GM18951 (cell line): ENCODE results near the gene KLRK1.
"Not testable (repeated sequence)": the region's sequence is repeated elsewhere in the genome, so short reads cannot be mapped to it uniquely, and the experiment has no call there.

Experiments
- POLR2A ChIP-seq: IDR thresholded peaks from 4 replicates; pipeline ENCODE4 v1.6.1; 2011; ENCODE audit warnings: mild to moderate bottlenecking; ENCODE audit not compliant: insufficient read length, insufficient read depth; ENCODE audit errors: extremely low read depth
- in situ Hi-C: fragments of 300-500 bp; cut with MboI; formaldehyde crosslinking; loops from one replicate; pipeline ENCODE4 v1.12.0; 2022; ENCODE audit warnings: low sequenced_read_pairs, mixed read lengths, inconsistent platforms; ENCODE audit not compliant: unreplicated experiment

KLRK1 gene

GRCh38 chr12:10389904-10390303 is at the start of gene KLRK1:
Gene KLRK1 (minus strand): TSS chr12:10390041. CDS start chr12:10388810, 1,231 bp downstream.
- in situ Hi-C loops: no loop called here
- no peak for TF ChIP-seq POLR2A

- in situ Hi-C loops: not testable (repeated sequence)
Measured at GRCh38 chr12:10437601-10438000, 47.8 kb upstream of the KLRK1 start.

DNA sequence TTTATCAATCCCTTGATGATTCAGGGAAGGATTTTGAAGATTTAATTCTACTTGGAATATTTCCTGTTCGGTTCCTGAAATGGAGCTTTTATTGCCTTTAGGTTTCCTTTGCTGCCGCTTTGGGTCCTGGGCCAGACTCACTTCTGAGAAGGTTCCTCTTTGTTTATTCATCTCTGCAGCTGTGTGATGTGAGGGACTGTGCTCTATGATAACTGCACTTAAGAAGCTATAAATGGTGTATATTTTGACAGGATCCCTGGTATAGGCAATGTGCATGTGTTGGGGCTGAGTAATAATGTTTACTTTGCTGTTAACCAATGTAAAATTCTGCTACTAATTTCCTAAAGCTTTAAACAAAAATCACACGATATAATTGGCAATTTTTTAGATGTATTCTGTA is 46.0 kb upstream of the KLRK1 start, which contains the start of gene KLRC2:
KLRC2 (minus strand) TSS at position 195 of the 400 bp plus-strand sequence; CDS start at position 171, 24 bp downstream.
- in situ Hi-C loops: not testable (repeated sequence)

DNA sequence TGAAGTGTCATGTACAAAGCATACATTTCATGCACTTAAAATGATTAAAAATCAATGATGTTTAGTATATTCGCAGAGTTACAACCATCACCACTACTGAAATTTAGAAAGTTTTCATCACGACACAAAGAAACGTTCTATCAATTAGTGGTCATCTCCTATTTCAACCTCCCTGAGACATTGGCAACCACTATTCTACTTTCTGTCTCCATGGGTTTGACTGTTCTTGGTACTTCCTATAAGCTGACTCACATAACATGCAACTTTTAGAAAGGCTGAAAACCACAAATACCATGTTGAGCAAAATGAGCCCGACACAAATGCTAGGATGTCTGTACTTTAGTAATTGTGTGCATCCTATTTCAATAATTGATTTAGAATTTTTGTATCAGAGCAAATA is 40.8 kb upstream of the KLRK1 start:
- in situ Hi-C loops: not testable (repeated sequence)

- in situ Hi-C loops: not testable (repeated sequence)
Measured at GRCh38 chr12:10425938-10426337, 36.1 kb upstream of the KLRK1 start.

GRCh38 chr12:10424260-10424899 is 34.5 kb upstream of the KLRK1 start:
- in situ Hi-C loops: not testable (repeated sequence)

DNA sequence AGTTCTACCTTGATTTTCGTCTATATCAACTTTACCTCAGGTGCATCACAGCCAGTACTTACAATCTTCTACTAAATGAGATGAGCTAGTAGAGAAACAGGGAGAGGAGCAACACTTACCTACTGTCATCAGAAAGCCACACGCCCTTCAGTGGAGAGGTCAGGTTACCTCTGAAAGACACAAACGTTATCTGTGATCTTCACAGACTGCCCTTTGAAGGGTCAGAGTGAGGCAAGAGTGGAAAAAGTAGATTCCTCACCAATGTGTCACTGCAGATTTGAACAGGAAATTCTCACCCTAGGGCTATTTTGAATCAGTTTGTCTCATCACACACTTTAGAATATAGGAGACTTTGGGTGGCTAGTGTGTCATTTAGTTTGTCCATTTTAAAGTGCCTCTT is 32.3 kb upstream of the KLRK1 start:
- in situ Hi-C loops: not testable (repeated sequence)

- in situ Hi-C loops: not testable (repeated sequence)
Measured at GRCh38 chr12:10420334-10420733, 30.5 kb upstream of the KLRK1 start, which contains the start of gene KLRC3. Gene KLRC3 (minus strand): TSS chr12:10420595. CDS start chr12:10420550, 45 bp downstream.

- TF ChIP-seq POLR2A: no peak
- in situ Hi-C loops: no loop called here
Measured at GRCh38 chr12:10409392-10409791, 19.6 kb upstream of the KLRK1 start, which contains the start of gene KLRC4. Gene KLRC4 (minus strand): TSS chr12:10409757. CDS start chr12:10409575, 182 bp downstream.

GRCh38 chr12:10408842-10409241 is 19.0 kb upstream of the KLRK1 start:
- in situ Hi-C loops: no loop called here

DNA sequence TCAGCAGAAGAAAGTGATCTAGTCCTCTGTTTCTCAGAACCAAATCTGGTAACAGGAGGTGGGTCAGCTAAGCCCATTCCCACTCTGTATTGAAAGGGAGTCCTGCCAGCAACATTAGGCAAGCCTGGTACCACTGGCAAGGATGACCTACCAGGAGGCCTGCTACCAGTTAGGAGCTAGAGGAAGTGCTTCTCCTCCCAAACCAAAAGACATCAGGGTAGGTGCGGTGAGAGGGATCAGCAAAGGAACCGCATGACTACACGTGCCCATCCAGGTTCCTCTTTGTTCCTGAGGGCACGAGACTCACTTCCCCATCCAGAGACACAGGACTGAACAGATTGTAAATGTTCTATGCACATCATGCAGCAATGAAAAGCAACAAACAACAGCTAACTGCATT is 16.9 kb upstream of the KLRK1 start:
- in situ Hi-C loops: no loop called here

More at GRCh38 chr12:10408842-10409241, 19.0 kb upstream of the KLRK1 start:
- TF ChIP-seq POLR2A: no peak

DNA sequence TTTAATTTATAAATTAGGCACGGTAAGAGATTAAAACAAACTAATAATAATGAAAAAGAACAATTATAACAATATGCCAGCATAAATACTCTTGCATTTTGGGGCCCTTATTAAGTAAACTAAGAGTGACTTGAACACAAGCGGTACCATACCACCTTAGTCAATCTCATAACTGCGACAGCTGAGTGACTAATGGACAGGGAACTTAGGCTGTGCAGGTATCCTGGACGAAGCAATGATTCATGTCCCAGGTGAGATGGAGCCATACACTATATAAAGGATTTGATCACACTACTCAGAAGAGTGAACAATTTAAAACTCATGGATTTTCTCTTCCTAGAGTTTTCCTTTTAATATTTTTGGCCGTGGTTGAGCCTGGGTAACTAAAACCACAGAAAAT is 15.5 kb upstream of the KLRK1 start:
- no peak for TF ChIP-seq POLR2A
- in situ Hi-C loops: no loop called here

More for the DNA sequence above, 16.9 kb upstream of the KLRK1 start:
- TF ChIP-seq POLR2A: no peak

DNA sequence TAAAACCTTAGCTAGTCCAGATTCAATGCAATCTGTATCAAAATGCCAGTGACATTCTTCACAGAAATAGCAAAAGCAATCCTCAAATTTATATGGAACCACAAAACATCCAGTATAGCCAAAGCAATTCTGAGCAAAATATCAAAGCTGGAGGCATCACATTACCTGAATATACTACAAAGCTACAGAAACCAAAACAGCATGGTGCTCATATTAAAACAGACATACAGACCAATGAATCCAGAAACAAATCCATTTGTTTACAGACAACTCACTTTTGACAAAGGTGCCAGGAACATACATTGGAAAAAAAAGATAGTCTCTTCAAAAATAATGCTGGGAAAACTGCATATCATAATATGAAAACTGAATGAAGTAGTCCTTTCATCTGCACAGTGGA is 15.0 kb upstream of the KLRK1 start:
- in situ Hi-C loops: no loop called here
- no peak for TF ChIP-seq POLR2A

DNA sequence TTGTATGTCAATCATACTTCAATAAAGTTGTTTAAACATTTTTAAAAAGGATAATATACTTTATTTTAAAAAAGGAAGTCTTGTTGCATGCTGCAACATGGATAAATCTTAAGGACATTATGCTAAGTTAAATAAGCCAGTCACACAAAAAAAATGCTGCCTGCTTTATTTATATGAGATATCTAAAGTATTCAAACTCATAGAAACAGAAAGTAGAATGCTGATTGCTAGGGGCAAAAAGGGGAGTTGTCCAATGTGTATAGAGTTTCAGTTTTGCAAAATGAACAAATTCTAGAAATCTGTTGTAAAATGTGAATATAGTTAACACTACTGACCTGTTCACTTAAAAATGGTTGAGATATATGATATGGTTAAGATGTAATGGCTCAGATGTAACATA is 11.0 kb upstream of the KLRK1 start:
- in situ Hi-C loops: no loop called here

GRCh38 chr12:10398168-10398567 is 8.3 kb upstream of the KLRK1 start:
- no peak for TF ChIP-seq POLR2A
- in situ Hi-C loops: no loop called here

More for the DNA sequence above, 11.0 kb upstream of the KLRK1 start:
- no peak for TF ChIP-seq POLR2A
